ENCODE results near the gene OOSP3.

DNA sequence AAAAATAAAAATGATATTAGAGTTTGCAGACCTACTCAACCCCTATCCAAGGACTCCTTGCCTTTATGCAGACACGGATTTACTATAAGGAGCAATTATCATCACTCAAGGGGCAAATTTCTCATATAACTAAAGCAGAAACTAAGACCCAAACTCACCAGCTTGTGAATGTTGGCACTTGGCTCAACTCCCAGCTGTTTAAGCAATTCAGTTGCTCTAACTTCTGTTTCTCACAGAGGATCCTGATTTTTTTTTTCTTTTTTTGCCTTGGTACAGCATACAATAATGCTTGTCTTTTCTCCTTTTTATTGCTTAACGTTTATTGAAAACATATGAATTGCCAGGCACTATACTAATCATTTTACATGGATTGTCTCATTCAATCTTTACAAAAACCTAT lies 23.7 kb upstream of the OOSP3 start:
- TF ChIP-seq, protein P1, sequence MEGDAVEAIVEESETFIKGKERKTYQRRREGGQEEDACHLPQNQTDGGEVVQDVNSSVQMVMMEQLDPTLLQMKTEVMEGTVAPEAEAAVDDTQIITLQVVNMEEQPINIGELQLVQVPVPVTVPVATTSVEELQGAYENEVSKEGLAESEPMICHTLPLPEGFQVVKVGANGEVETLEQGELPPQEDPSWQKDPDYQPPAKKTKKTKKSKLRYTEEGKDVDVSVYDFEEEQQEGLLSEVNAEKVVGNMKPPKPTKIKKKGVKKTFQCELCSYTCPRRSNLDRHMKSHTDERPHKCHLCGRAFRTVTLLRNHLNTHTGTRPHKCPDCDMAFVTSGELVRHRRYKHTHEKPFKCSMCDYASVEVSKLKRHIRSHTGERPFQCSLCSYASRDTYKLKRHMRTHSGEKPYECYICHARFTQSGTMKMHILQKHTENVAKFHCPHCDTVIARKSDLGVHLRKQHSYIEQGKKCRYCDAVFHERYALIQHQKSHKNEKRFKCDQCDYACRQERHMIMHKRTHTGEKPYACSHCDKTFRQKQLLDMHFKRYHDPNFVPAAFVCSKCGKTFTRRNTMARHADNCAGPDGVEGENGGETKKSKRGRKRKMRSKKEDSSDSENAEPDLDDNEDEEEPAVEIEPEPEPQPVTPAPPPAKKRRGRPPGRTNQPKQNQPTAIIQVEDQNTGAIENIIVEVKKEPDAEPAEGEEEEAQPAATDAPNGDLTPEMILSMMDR (conservative IDR thresholded peaks at IDR 0.05) = no peak
- no peak for TF ChIP-seq ZFX (IDR thresholded peaks at IDR 0.05)

All from C4-2B (cell line).